ENCODE measurements around the gene KLK13.

GRCh38 chr19:51108066-51108804 lies 43.3 kb upstream of the KLK13 start, which contains the start of gene CTU1:
- TF ChIP-seq CTCF (IDR thresholded peaks at IDR 0.05) (peak in 2 of 5 experiments; percentile 37 to 60), EP300 (IDR thresholded peaks at IDR 0.05) (peak; percentile 87 to 97)

Measured in tibial nerve (tissue), 4 donors.